Spleen (tissue), 11 donors: ENCODE measurements around the gene HOXC11. TPM values are rescaled to one million over a fixed set of nuclear protein-coding genes. Genes with fewer than 3 reads are reported as not detected.

Experiments
- DNase-seq: peaks from one replicate; pipeline ENCODE4 v3.0.0-alpha.2; 2020
- H3K27ac ChIP-seq, 8 donors: fragments of 200-600 bp; sonication (generic) in 7 of 8; 1 replicate in 4 of 8; 2 replicates in 4 of 8; pipeline versions ENCODE4 v1.5.0 to v1.8.0; 2016 to 2021; ENCODE audit warnings: inconsistent platforms in 4 of 8, mild to moderate bottlenecking in 4 of 8, moderate library complexity in 1 of 8
- H3K27me3 ChIP-seq, 7 donors: fragments of 200-600 bp; sonication (generic) in 6 of 7; replicated peaks in 1 of 7; 1 replicate in 4 of 7; 2 replicates in 3 of 7; pipeline versions ENCODE4 v1.5.0 to v1.8.0; 2016 to 2021; ENCODE audit warnings: inconsistent platforms in 3 of 7, mild to moderate bottlenecking in 1 of 7
- H3K36me3 ChIP-seq, 6 donors: fragments of 200-600 bp; sonication (generic) in 5 of 6; 1 replicate in 4 of 6; 2 replicates in 2 of 6; pipeline versions ENCODE4 v1.5.0 to v1.8.0; 2016 to 2021; ENCODE audit warnings: inconsistent platforms in 2 of 6
- H3K4me1 ChIP-seq, 6 donors: fragments of 200-600 bp; sonication (generic) in 5 of 6; 1 replicate in 3 of 6; 2 replicates in 3 of 6; pipeline versions ENCODE4 v1.5.0 to v1.8.0; 2016 to 2021; ENCODE audit warnings: inconsistent platforms in 3 of 6
- H3K4me3 ChIP-seq, 8 donors: fragments of 200-600 bp; sonication (generic) in 7 of 8; 1 replicate in 4 of 8; 2 replicates in 4 of 8; pipeline versions ENCODE4 v1.5.0 to v1.8.0; 2016 to 2021; ENCODE audit warnings: inconsistent platforms in 4 of 8, mild to moderate bottlenecking in 4 of 8, moderate library complexity in 2 of 8
- H3K9me3 ChIP-seq, 8 donors: fragments of 200-600 bp; sonication (generic) in 7 of 8; 1 replicate in 4 of 8; 2 replicates in 4 of 8; pipeline versions ENCODE4 v1.5.0 to v1.8.0; 2016 to 2021; ENCODE audit warnings: inconsistent platforms in 4 of 8
- CTCF ChIP-seq, 11 experiments: fragments of 200-600 bp in 7 of 11; fragments of 450-650 bp in 4 of 11; sonication (generic) in 4 of 11; IDR thresholded peaks in 8 of 11; conservative IDR thresholded peaks in 3 of 11; 1 replicate in 7 of 11; 2 replicates in 4 of 11; pipeline versions ENCODE4 v1.4.0 to v1.8.0; 2016 to 2021; ENCODE audit warnings: antibody characterized with exemption in 11 of 11, inconsistent platforms in 4 of 11, mild to moderate bottlenecking in 1 of 11
- POLR2A ChIP-seq, 3 donors: fragments of 450-650 bp; IDR thresholded peaks; one replicate each; pipeline ENCODE4 v1.5.1; 2017; ENCODE audit warnings: antibody characterized with exemption in 3 of 3, mild to moderate bottlenecking in 1 of 3
- POLR2AphosphoS5 ChIP-seq, 3 donors: sonication (generic); formaldehyde crosslinking; IDR thresholded peaks; one replicate each; pipeline ENCODE4 v1.5.1; 2017; ENCODE audit warnings: antibody characterized with exemption in 3 of 3
- WGBS, 5 donors: extraction: QIAGEN DNeasy Blood & Tissue Kit in 3 of 5; methylation state at CpG; one replicate each; pipeline versions ENCODE4 v1.1.5 to v1.1.7; 2013 to 2018; 5-methylcytosine and 5-hydroxymethylcytosine counted together
- intact Hi-C: fragments of 100-400 bp; cut with DNase I; formaldehyde crosslinking; loops from one replicate; pipeline ENCODE4 v1.15.0; 2023; ENCODE audit warnings: low total_unique reads
- polyA plus RNA-seq, 3 donors: library from polyadenylated mRNA; stranded (reverse); fragments of 200-250 nt; gene quantifications; one replicate each; pipeline ENCODE4 v1.2.1, GENCODE V29; 2013
- total RNA-seq, 7 donors: library from RNA; depleted of rRNA in 3 of 7; stranded (reverse); fragments of >200 nt in 3 of 7; fragmentation: NEBNext Ultra II Directional in 4 of 7; extraction: Animal tissue kit (Norgen Biotek cat#: 25700) in 4 of 7; gene quantifications; one replicate each; pipeline versions ENCODE4 v1.1.0 to v1.2.1, GENCODE V29; 2016 to 2021
- donor health status: healthy with polysubstance abuse.
- donor health status: DM: no; HTN: no; CAD: no; lungs with moderate emphysema.
- donor health status: DM: no; HTN: no; CAD: no.
- donor health status: Bipolar disorder and iron deficiency.
- donor health status: healthy.
- donor health status: DM: no; HTN: no; CAD: no.
- donor health status: DM: yes; HTN: yes; CAD: no.

The HOXC11 gene
- total and polyA plus RNA-seq, 10 donors = not detected

- no peak for DNase-seq
These were observed 1.4 kb downstream of the HOXC11 start, which contains the start of gene HOTAIR for GRCh38 chr12:53974084-53975063. Gene HOTAIR (minus strand): TSS chr12:53974954.

DNA sequence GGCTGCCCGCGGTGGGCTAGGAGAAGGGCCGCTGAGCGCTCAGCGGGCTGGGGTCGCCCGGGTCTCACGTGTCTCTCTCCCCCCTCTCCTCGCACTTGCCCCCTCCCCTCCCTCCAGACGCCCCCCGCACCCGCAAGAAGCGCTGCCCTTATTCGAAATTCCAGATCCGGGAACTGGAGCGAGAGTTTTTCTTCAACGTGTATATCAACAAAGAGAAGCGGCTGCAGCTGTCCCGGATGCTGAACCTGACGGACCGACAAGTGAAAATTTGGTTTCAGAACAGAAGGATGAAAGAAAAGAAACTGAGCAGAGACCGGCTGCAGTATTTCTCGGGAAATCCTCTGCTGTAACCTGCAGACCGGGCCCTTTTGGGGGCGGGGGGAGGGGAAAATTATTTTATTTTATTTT is 2.1 kb downstream of the HOXC11 start:
- peaks cover 28 to 100% (median 99%) of the 10 kb centered on the region in 7 donors for H3K27me3 ChIP-seq
- DNase-seq = no peak
- 2 to 6% (median 4%) methylated on average over 17 to 25 of the region's 25 CpGs for WGBS, 5 donors
- intact Hi-C loops = no loop called here
- H3K4me1 ChIP-seq = peaks cover 12 to 35% (median 26%) of the 10 kb centered on the region in 6 donors
- H3K9me3 ChIP-seq = peaks cover 0 to 11% (median 0%) of the 10 kb centered on the region in 8 donors
- TF ChIP-seq POLR2AphosphoS5 (IDR thresholded peaks at IDR 0.05) (no peak), CTCF (IDR thresholded peaks at IDR 0.05 in 8 of 11, conservative IDR thresholded peaks at IDR 0.05 in 3 of 11) (no peak), POLR2A (IDR thresholded peaks at IDR 0.05) (no peak)
- no peak overlapping the region for H3K27ac ChIP-seq
- no peaks in the 10 kb centered on the region for H3K36me3 ChIP-seq
- peak overlapping the region in 5 of 8 donors; percentile 21 to 62 (median 25) for H3K4me3 ChIP-seq

More at GRCh38 chr12:53974084-53975063, 1.4 kb downstream of the HOXC11 start, which contains the start of gene HOTAIR:
- H3K4me1 ChIP-seq = peaks cover 12 to 35% (median 26%) of the 10 kb centered on the region in 6 donors
- peak within 1 kb of the TSS in 7 of 8 donors; percentile 13 to 62 (median 25) for H3K4me3 ChIP-seq
- peaks cover 27 to 100% (median 100%) of the 10 kb centered on the region in 7 donors for H3K27me3 ChIP-seq
- TF ChIP-seq POLR2A (IDR thresholded peaks at IDR 0.05) (no peak), CTCF (IDR thresholded peaks at IDR 0.05 in 8 of 11, conservative IDR thresholded peaks at IDR 0.05 in 3 of 11) (no peak), POLR2AphosphoS5 (IDR thresholded peaks at IDR 0.05) (no peak)
- intact Hi-C loops = no loop called here
- no peak within 1 kb of the TSS for H3K27ac ChIP-seq
- H3K36me3 ChIP-seq = no peaks in the 10 kb centered on the region
- peaks cover 0 to 11% (median 0%) of the 10 kb centered on the region in 8 donors for H3K9me3 ChIP-seq
- 2 to 6% (median 4%) methylated on average over 50 to 63 of the region's 63 CpGs for WGBS, 5 donors

GRCh38 chr12:53975479-53976152 is 2.7 kb downstream of the HOXC11 start:
- intact Hi-C loops = no loop called here
- H3K27ac ChIP-seq = no peak overlapping the region
- peaks cover 31 to 100% (median 99%) of the 10 kb centered on the region in 7 donors for H3K27me3 ChIP-seq
- H3K36me3 ChIP-seq = no peaks in the 10 kb centered on the region
- DNase-seq = no peak
- H3K4me3 ChIP-seq = peak overlapping the region in 4 of 8 donors; percentile 22 to 62 (median 26)
- TF ChIP-seq POLR2A (IDR thresholded peaks at IDR 0.05) (no peak), POLR2AphosphoS5 (IDR thresholded peaks at IDR 0.05) (no peak)
- peaks cover 0 to 11% (median 0%) of the 10 kb centered on the region in 8 donors for H3K9me3 ChIP-seq
- WGBS, 5 donors = 7 to 14% (median 9%) methylated on average over 31 of the region's 31 CpGs
- H3K4me1 ChIP-seq = peaks cover 12 to 35% (median 26%) of the 10 kb centered on the region in 6 donors

- WGBS, 5 donors = 16 to 21% (median 16%) methylated on average over 21 of the region's 21 CpGs
- Histone ChIP-seq H3K27me3 (peaks cover 31 to 100% (median 99%) of the 10 kb centered on the region in 7 donors), H3K9me3 (peaks cover 0 to 11% (median 0%) of the 10 kb centered on the region in 8 donors), H3K4me3 (no peak overlapping the region), H3K27ac (no peak overlapping the region), H3K36me3 (no peaks in the 10 kb centered on the region), H3K4me1 (peaks cover 12 to 35% (median 26%) of the 10 kb centered on the region in 6 donors)
- intact Hi-C loops = no loop called here
- TF ChIP-seq CTCF (IDR thresholded peaks at IDR 0.05 in 8 of 11, conservative IDR thresholded peaks at IDR 0.05 in 3 of 11) (no peak), POLR2A (IDR thresholded peaks at IDR 0.05) (no peak), POLR2AphosphoS5 (IDR thresholded peaks at IDR 0.05) (no peak)
- DNase-seq = no peak
These were observed 3.4 kb downstream of the HOXC11 start for GRCh38 chr12:53976172-53976822.
